Measurements from ENCODE around the gene TMEM144.

- TF ChIP-seq CTCF (IDR thresholded peaks at IDR 0.05; ENCODE audit: low read depth, low read length) (no peak), POLR2A (IDR thresholded peaks at IDR 0.05; ENCODE audit: extremely low read depth, insufficient read length) (no peak), MAX (IDR thresholded peaks at IDR 0.05; ENCODE audit: low read depth, low read length) (no peak)
These were observed 13.0 kb upstream of the TMEM144 start for GRCh38 chr4:158197194-158197776.

All from NB4 (cell line).